ENCODE results near the gene PRKRIP1.
"Not testable (repeated sequence)": the region's sequence is repeated elsewhere in the genome, so short reads cannot be mapped to it uniquely, and the experiment has no call there.

PRKRIP1 gene

DNA sequence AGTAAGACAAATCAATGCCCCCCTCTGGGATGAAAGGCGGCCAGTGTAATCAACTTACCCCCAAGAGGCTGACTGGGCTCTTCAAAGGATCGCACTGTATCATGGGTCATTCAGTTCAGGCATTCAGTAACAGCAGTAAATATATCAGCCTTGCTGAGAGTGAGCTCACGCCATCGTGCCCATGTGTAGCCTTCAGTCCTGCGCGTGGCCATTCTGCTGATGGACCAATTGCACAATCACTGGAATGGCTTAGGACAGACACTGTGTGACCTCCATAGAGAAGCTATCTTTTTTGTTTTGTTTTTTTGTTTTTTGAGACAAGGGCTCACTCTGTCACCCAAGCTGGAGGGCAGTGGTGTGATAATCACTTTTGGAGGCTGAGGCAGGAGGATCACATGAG is 9.1 kb upstream of the PRKRIP1 start:
- peaks cover 3% of the 10 kb centered on the region for H3K36me3 ChIP-seq (ENCODE audit: control insufficient read depth, low read depth, low read length)
- no peaks in the 10 kb centered on the region for H3K4me1 ChIP-seq (ENCODE audit: control insufficient read depth, low read depth, low read length)

DNA sequence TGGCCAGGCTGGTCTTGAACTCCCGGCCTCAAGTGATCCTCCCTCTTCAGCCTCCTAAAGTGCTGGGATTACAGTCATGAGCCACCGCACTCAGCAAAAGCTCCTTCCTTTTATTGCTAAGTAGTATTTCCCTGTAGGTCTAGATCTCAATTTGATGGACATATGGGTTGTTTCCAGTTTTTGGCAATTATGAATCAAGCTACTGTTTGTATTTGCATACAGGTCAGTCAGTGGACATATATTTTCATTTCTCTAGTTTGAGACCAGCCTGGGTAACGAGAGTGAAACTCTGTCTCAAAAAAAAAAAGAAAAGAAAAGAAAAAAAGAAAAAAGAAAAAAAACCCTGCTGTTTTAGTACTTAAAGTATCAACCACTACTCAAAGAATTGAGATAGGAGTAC is 6.4 kb upstream of the PRKRIP1 start:
- Histone ChIP-seq H3K4me3 (ENCODE audit: low read length) (no peak overlapping the region), H3K36me3 (ENCODE audit: control insufficient read depth, low read depth, low read length) (peaks cover 8% of the 10 kb centered on the region), H3K27me3 (ENCODE audit: control insufficient read depth, insufficient read depth, low read length) (no peaks in the 10 kb centered on the region), H3K27ac (ENCODE audit: low read length) (no peak overlapping the region), H3K9ac (ENCODE audit: low read length) (no peak overlapping the region), H3K4me1 (ENCODE audit: control insufficient read depth, low read depth, low read length) (no peaks in the 10 kb centered on the region), H3K9me3 (ENCODE audit: control insufficient read depth, low read depth, low read length) (no peaks in the 10 kb centered on the region)

More for the DNA sequence above, 9.1 kb upstream of the PRKRIP1 start:
- Histone ChIP-seq H3K9ac (ENCODE audit: low read length) (no peak overlapping the region), H3K27ac (ENCODE audit: low read length) (no peak overlapping the region), H3K9me3 (ENCODE audit: control insufficient read depth, low read depth, low read length) (no peaks in the 10 kb centered on the region), H3K4me3 (ENCODE audit: low read length) (no peak overlapping the region), H3K27me3 (ENCODE audit: control insufficient read depth, insufficient read depth, low read length) (no peaks in the 10 kb centered on the region)

DNA sequence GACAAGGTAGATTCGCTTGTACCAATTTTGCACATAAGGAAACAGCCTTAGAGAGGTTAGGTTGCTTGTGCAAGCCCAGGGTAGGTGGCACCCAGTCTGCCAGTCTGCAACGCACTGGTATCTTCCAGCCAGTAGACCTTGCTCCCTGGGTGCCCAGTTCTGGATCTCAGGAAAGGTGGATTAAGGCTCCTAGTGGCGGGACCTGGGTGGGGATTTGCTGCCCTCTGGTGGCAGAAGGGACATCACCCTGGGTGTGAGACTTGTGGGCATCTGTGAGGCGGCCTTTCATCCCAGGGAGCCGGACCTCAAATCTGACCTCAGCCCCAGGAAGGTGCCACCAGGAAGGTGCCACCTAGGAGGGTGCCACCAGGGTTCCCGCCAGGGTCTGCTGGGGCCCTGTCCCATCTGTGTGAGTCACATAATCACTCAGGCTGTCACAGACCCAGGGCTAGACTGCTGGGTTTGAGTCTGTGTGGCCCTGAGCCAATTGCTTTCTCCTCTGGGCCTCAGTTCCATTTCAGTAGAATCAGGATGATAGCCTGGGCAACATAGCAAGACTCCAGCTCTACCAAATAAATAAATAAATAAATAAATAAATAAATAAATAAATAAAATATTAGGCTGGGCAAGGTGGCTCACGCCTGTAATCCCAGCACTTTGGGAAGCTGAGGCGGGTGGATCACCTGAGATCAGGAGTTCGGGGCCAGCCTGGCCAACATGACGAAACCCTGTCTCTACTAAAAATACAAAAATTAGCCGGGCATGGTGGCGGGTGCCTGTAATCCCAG is 5.3 kb upstream of the PRKRIP1 start:
- H3K4me3 ChIP-seq (ENCODE audit: low read length), result no peak overlapping the region
- peaks cover 8% of the 10 kb centered on the region for H3K36me3 ChIP-seq (ENCODE audit: control insufficient read depth, low read depth, low read length)
- no peak overlapping the region for H3K27ac ChIP-seq (ENCODE audit: low read length)
- no peaks in the 10 kb centered on the region for H3K9me3 ChIP-seq (ENCODE audit: control insufficient read depth, low read depth, low read length)
- no peaks in the 10 kb centered on the region for H3K27me3 ChIP-seq (ENCODE audit: control insufficient read depth, insufficient read depth, low read length)
- H3K4me1 ChIP-seq (ENCODE audit: control insufficient read depth, low read depth, low read length), result no peaks in the 10 kb centered on the region
- H3K9ac ChIP-seq (ENCODE audit: low read length), result no peak overlapping the region

- Histone ChIP-seq H3K9me3 (ENCODE audit: control insufficient read depth, low read depth, low read length) (no peaks in the 10 kb centered on the region), H3K27me3 (ENCODE audit: control insufficient read depth, insufficient read depth, low read length) (no peaks in the 10 kb centered on the region), H3K4me3 (ENCODE audit: low read length) (no peak overlapping the region), H3K36me3 (ENCODE audit: control insufficient read depth, low read depth, low read length) (peaks cover 5% of the 10 kb centered on the region), H3K9ac (ENCODE audit: low read length) (no peak overlapping the region), H3K4me1 (ENCODE audit: control insufficient read depth, low read depth, low read length) (peaks cover 5% of the 10 kb centered on the region), H3K27ac (ENCODE audit: low read length) (no peak overlapping the region)
These were observed 3.8 kb upstream of the PRKRIP1 start for GRCh38 chr7:102392330-102392729.

DNA sequence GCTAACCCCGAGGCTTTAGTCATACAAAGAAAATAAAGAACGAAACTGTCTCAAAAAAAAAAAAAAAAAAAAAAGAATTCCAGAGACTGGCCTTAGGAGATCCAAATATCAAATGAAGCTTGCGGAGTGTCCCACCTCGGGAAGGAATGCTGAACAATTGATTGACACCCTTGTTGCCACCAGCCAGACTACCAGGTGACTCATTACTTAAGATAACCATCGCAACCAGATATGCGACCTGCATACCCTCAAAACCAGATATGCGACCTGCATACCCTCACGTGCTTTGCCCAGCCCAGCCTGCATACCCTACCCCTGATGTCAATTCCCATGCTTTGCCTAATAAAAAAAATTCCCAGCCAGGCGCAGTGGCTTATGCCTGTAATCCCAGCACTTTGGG is 2.7 kb upstream of the PRKRIP1 start:
- Histone ChIP-seq H3K27me3 (ENCODE audit: control insufficient read depth, insufficient read depth, low read length) (no peaks in the 10 kb centered on the region), H3K4me1 (ENCODE audit: control insufficient read depth, low read depth, low read length) (peaks cover 6% of the 10 kb centered on the region), H3K9ac (ENCODE audit: low read length) (no peak overlapping the region), H3K4me3 (ENCODE audit: low read length) (no peak overlapping the region), H3K36me3 (ENCODE audit: control insufficient read depth, low read depth, low read length) (peaks cover 5% of the 10 kb centered on the region), H3K9me3 (ENCODE audit: control insufficient read depth, low read depth, low read length) (no peaks in the 10 kb centered on the region), H3K27ac (ENCODE audit: low read length) (no peak overlapping the region)

DNA sequence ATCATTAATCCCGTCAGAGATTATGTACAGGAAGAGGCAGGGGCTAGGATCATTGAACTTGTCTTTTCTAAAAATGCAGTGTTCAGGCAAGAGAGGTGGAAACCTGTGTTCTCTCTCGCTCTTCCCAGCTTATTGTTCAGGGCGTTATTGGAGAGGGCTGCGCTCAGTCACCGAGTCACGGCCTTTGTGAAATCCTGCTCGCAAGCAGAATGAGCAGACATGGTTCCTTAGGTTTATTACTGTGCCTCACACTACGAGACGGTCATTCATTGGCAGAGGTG is 631 bp upstream of the PRKRIP1 start:
- Histone ChIP-seq H3K4me3 (ENCODE audit: low read length) (peak overlapping the region; percentile 95), H3K27ac (ENCODE audit: low read length) (peak overlapping the region; percentile 92), H3K36me3 (ENCODE audit: control insufficient read depth, low read depth, low read length) (peaks cover 20% of the 10 kb centered on the region)

DNA sequence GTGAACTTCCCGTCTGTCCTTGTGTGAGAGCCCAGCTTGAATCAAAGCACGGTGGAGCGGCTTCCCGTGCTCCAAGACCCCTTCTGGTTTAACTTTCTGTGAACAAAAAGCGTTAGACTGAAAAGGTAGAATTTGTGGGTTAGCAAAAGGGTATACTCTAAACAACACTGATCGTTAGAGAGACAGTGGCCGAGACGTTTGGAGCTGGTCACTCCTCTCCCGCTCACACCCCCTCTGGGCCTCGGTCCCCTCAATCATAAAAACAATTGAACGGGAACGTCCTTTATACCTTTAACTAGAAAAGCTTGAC is 502 bp downstream of the PRKRIP1 start:
- Histone ChIP-seq H3K4me1 (ENCODE audit: control insufficient read depth, low read depth, low read length) (peaks cover 6% of the 10 kb centered on the region), H3K27me3 (ENCODE audit: control insufficient read depth, insufficient read depth, low read length) (no peaks in the 10 kb centered on the region), H3K36me3 (ENCODE audit: control insufficient read depth, low read depth, low read length) (peaks cover 26% of the 10 kb centered on the region), H3K4me3 (ENCODE audit: low read length) (peak overlapping the region; percentile 95), H3K9me3 (ENCODE audit: control insufficient read depth, low read depth, low read length) (no peaks in the 10 kb centered on the region), H3K9ac (ENCODE audit: low read length) (peak overlapping the region; percentile 93), H3K27ac (ENCODE audit: low read length) (peak overlapping the region; percentile 70)

More for the DNA sequence above, 631 bp upstream of the PRKRIP1 start:
- peak overlapping the region; percentile 93 for H3K9ac ChIP-seq (ENCODE audit: low read length)
- peaks cover 6% of the 10 kb centered on the region for H3K4me1 ChIP-seq (ENCODE audit: control insufficient read depth, low read depth, low read length)
- no peaks in the 10 kb centered on the region for H3K9me3 ChIP-seq (ENCODE audit: control insufficient read depth, low read depth, low read length)
- no peaks in the 10 kb centered on the region for H3K27me3 ChIP-seq (ENCODE audit: control insufficient read depth, insufficient read depth, low read length)

DNA sequence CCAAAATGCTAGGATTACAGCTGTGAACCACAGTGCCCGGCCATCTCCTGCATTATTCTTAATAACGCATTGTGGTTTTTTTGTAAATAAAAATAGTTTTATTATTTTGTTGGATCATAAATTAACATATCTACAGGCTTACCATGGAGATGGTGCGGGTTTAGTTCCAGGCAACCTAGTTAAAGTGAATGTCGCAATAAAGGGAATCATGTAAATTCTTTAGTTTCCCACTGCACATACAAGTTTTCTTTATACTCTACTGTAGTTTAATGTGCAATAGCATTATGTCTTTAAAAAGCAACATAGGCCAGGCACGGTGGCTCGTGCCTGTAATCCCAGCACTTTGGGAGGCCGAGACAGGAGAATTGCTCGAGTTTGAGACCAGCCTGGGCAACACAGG is 2.4 kb downstream of the PRKRIP1 start:
- Histone ChIP-seq H3K27me3 (ENCODE audit: control insufficient read depth, insufficient read depth, low read length) (no peaks in the 10 kb centered on the region), H3K4me3 (ENCODE audit: low read length) (no peak overlapping the region), H3K9ac (ENCODE audit: low read length) (no peak overlapping the region), H3K36me3 (ENCODE audit: control insufficient read depth, low read depth, low read length) (peaks cover 36% of the 10 kb centered on the region), H3K9me3 (ENCODE audit: control insufficient read depth, low read depth, low read length) (no peaks in the 10 kb centered on the region), H3K27ac (ENCODE audit: low read length) (no peak overlapping the region), H3K4me1 (ENCODE audit: control insufficient read depth, low read depth, low read length) (peaks cover 6% of the 10 kb centered on the region)

DNA sequence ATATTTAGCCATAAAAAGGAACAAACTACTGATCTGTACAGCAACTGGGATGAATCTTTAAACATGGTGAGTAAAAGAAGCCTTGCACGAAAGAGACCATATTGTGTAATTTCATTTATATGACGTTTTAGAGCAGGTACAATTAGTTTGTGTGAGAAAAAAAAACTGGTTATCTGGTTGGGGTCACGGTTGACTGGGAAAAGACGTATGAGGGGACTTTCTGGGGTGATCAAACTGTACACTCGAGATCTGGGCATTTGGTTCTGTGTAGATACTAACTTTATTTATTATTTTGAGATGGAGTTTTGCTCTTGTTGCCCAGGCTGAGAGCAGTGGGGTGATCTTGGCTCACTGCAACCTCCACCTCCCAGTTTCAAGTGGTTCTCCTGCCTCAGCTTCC is 4.2 kb downstream of the PRKRIP1 start:
- Histone ChIP-seq H3K36me3 (ENCODE audit: control insufficient read depth, low read depth, low read length) (peaks cover 49% of the 10 kb centered on the region), H3K9ac (ENCODE audit: low read length) (no peak overlapping the region), H3K27ac (ENCODE audit: low read length) (no peak overlapping the region), H3K27me3 (ENCODE audit: control insufficient read depth, insufficient read depth, low read length) (no peaks in the 10 kb centered on the region), H3K4me1 (ENCODE audit: control insufficient read depth, low read depth, low read length) (peaks cover 6% of the 10 kb centered on the region), H3K9me3 (ENCODE audit: control insufficient read depth, low read depth, low read length) (no peaks in the 10 kb centered on the region), H3K4me3 (ENCODE audit: low read length) (no peak overlapping the region)

DNA sequence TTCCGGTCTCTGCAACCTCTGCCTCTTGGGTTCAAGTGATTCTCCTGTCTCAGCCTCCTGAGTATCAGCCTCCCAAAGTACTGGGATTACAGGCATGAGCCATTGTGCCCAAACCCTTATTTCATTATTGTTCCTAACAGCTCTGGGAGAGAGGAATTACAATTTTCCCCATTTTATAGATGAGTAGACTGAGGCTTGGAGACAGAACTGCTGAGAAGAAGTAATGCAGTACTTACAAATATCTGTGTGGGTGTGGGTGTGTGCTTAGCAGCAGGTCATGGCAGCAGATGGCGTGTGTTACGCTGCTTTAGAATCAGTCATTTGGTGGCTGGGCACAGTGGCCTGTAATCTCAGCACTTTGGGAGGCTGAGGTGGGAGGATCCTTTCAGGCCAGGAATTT is 7.4 kb downstream of the PRKRIP1 start:
- Histone ChIP-seq H3K9me3 (ENCODE audit: control insufficient read depth, low read depth, low read length) (no peaks in the 10 kb centered on the region), H3K4me3 (ENCODE audit: low read length) (no peak overlapping the region), H3K27ac (ENCODE audit: low read length) (no peak overlapping the region), H3K36me3 (ENCODE audit: control insufficient read depth, low read depth, low read length) (peaks cover 75% of the 10 kb centered on the region), H3K4me1 (ENCODE audit: control insufficient read depth, low read depth, low read length) (no peaks in the 10 kb centered on the region), H3K9ac (ENCODE audit: low read length) (no peak overlapping the region), H3K27me3 (ENCODE audit: control insufficient read depth, insufficient read depth, low read length) (no peaks in the 10 kb centered on the region)

- no peak overlapping the region for H3K27ac ChIP-seq (ENCODE audit: low read length)
These were observed 8.1 kb downstream of the PRKRIP1 start for GRCh38 chr7:102404005-102404861.

GRCh38 chr7:102404862-102405188 is 8.7 kb downstream of the PRKRIP1 start:
- not testable (repeated sequence) for H3K4me1 ChIP-seq (ENCODE audit: control insufficient read depth, low read depth, low read length); H3K27ac ChIP-seq (ENCODE audit: low read length); H3K4me3 ChIP-seq (ENCODE audit: low read length); H3K9me3 ChIP-seq (ENCODE audit: control insufficient read depth, low read depth, low read length); H3K27me3 ChIP-seq (ENCODE audit: control insufficient read depth, insufficient read depth, low read length); H3K9ac ChIP-seq (ENCODE audit: low read length)
- peaks cover 70% of the 10 kb centered on the region for H3K36me3 ChIP-seq (ENCODE audit: control insufficient read depth, low read depth, low read length)

More at GRCh38 chr7:102404005-102404861, 8.1 kb downstream of the PRKRIP1 start:
- Histone ChIP-seq H3K27me3 (ENCODE audit: control insufficient read depth, insufficient read depth, low read length) (no peaks in the 10 kb centered on the region), H3K9me3 (ENCODE audit: control insufficient read depth, low read depth, low read length) (no peaks in the 10 kb centered on the region), H3K4me1 (ENCODE audit: control insufficient read depth, low read depth, low read length) (no peaks in the 10 kb centered on the region), H3K4me3 (ENCODE audit: low read length) (no peak overlapping the region), H3K9ac (ENCODE audit: low read length) (no peak overlapping the region), H3K36me3 (ENCODE audit: control insufficient read depth, low read depth, low read length) (peaks cover 74% of the 10 kb centered on the region)

All from iPS-18a (cell line).